CD14-positive monocyte (primary cell): Measurements from ENCODE around the gene POLG. TPM values are rescaled to one million over a fixed set of nuclear protein-coding genes. Genes with fewer than 3 reads are reported as not detected.
A peak's percentile ranks its signal among the peaks of the same experiment; 100 is the strongest.

ENCODE experiments used
- DNase-seq, 3 donors: peaks; one replicate each; pipeline ENCODE4 v3.0.0-alpha.2; 2011 to 2022
- H2AFZ ChIP-seq: 2 replicates; pipeline ENCODE4 v1.6.0; 2012; ENCODE audit warnings: mild to moderate bottlenecking, low read depth, low read length, inconsistent platforms; ENCODE audit not compliant: insufficient read depth, poor library complexity, severe bottlenecking
- H3K27ac ChIP-seq, 2 donors: 1 replicate in 1 of 2; 2 replicates in 1 of 2; pipeline ENCODE4 v1.5.1; 2012 to 2013; ENCODE audit warnings: low read length in 2 of 2, control low read depth in 1 of 2, inconsistent platforms in 1 of 2, low read depth in 1 of 2, mild to moderate bottlenecking in 1 of 2
- H3K27me3 ChIP-seq, 2 donors: one replicate each; pipeline versions ENCODE4 v1.6.0 to v1.6.1; 2011 to 2013; ENCODE audit warnings: low read length in 2 of 2; ENCODE audit not compliant: control insufficient read depth in 2 of 2, insufficient read depth in 2 of 2
- H3K36me3 ChIP-seq, 2 donors: replicated peaks in 1 of 2; 1 replicate in 1 of 2; 2 replicates in 1 of 2; pipeline versions ENCODE4 v1.5.1 to v1.6.1; 2012 to 2013; ENCODE audit warnings: low read length in 2 of 2, control low read depth in 1 of 2, inconsistent platforms in 1 of 2, mild to moderate bottlenecking in 1 of 2; ENCODE audit not compliant: insufficient read depth in 2 of 2, control insufficient read depth in 1 of 2
- H3K4me1 ChIP-seq, 2 donors: 1 replicate in 1 of 2; 2 replicates in 1 of 2; pipeline versions ENCODE4 v1.5.1 to v1.6.1; 2012 to 2013; ENCODE audit warnings: low read length in 2 of 2, control low read depth in 1 of 2, inconsistent platforms in 1 of 2, mild to moderate bottlenecking in 1 of 2, moderate library complexity in 1 of 2; ENCODE audit not compliant: insufficient read depth in 2 of 2, control insufficient read depth in 1 of 2
- H3K4me2 ChIP-seq: replicated peaks from 2 replicates; pipeline ENCODE3; 2012; ENCODE audit warnings: low read length, moderate library complexity, mild to moderate bottlenecking; ENCODE audit not compliant: poor library complexity, severe bottlenecking; ENCODE audit errors: extremely low read depth
- H3K4me3 ChIP-seq, 3 experiments: fragments of 200-600 bp in 1 of 3; sonication (generic) in 1 of 3; replicated peaks in 1 of 3; 1 replicate in 2 of 3; 2 replicates in 1 of 3; pipeline ENCODE4 v1.5.1; 2011 to 2013; ENCODE audit warnings: low read length in 3 of 3, mild to moderate bottlenecking in 3 of 3, control low read depth in 2 of 3, low read depth in 2 of 3, inconsistent platforms in 1 of 3, moderate library complexity in 1 of 3
- H3K79me2 ChIP-seq: 2 replicates; pipeline ENCODE4 v1.6.0; 2012; ENCODE audit warnings: mild to moderate bottlenecking, control low read depth, inconsistent platforms, low read length, moderate library complexity; ENCODE audit not compliant: insufficient read depth
- H3K9ac ChIP-seq: 2 replicates; pipeline ENCODE4 v1.6.0; 2017; ENCODE audit warnings: low read length, mild to moderate bottlenecking; ENCODE audit not compliant: insufficient read depth, poor library complexity, severe bottlenecking
- H3K9me3 ChIP-seq, 2 donors: replicated peaks in 1 of 2; 1 replicate in 1 of 2; 2 replicates in 1 of 2; pipeline versions ENCODE4 v1.5.1 to v1.6.1; 2012 to 2013; ENCODE audit warnings: low read length in 2 of 2, control low read depth in 1 of 2; ENCODE audit not compliant: control insufficient read depth in 1 of 2, insufficient read depth in 1 of 2
- H4K20me1 ChIP-seq: 2 replicates; pipeline ENCODE4 v1.6.0; 2012; ENCODE audit warnings: mild to moderate bottlenecking, low read length, control low read depth, moderate library complexity; ENCODE audit not compliant: insufficient read depth
- H3K27ac Mint-ChIP-seq, 7 donors: one replicate each; pipeline ENCODE4 v1.8.0; 2020; ENCODE audit warnings: mild to moderate bottlenecking in 7 of 7, mixed read lengths in 7 of 7, moderate library complexity in 6 of 7, inconsistent platforms in 2 of 7
- H3K27me3 Mint-ChIP-seq, 3 donors: one replicate each; pipeline ENCODE4 v1.8.0; 2021 to 2022; ENCODE audit warnings: low read depth in 3 of 3, mild to moderate bottlenecking in 3 of 3, mixed read lengths in 3 of 3, moderate library complexity in 3 of 3, inconsistent platforms in 1 of 3
- H3K36me3 Mint-ChIP-seq, 2 donors: one replicate each; pipeline ENCODE4 v1.8.0; 2020; ENCODE audit warnings: mixed read lengths in 2 of 2, inconsistent platforms in 1 of 2, mild to moderate bottlenecking in 1 of 2
- H3K4me1 Mint-ChIP-seq: one replicate; pipeline ENCODE4 v1.8.0; 2020; ENCODE audit warnings: mild to moderate bottlenecking, mixed read lengths
- H3K4me3 Mint-ChIP-seq, 2 donors: one replicate each; pipeline ENCODE4 v1.8.0; 2020; ENCODE audit warnings: mild to moderate bottlenecking in 2 of 2, mixed read lengths in 2 of 2, moderate library complexity in 1 of 2
- H3K9me3 Mint-ChIP-seq, 7 donors: one replicate each; pipeline ENCODE4 v1.8.0; 2020 to 2022; ENCODE audit warnings: mixed read lengths in 7 of 7, mild to moderate bottlenecking in 6 of 7, moderate library complexity in 6 of 7, inconsistent platforms in 2 of 7
- WGBS: methylation state at CpG from one replicate; pipeline ENCODE4 v1.1.5; 2013; ENCODE audit warnings: missing lambda C conversion rate; ENCODE audit not compliant: insufficient coverage; 5-methylcytosine and 5-hydroxymethylcytosine counted together
- intact Hi-C, 2 donors: fragments of 100-400 bp; cut with micrococcal nuclease; formaldehyde crosslinking; loops; one replicate each; pipeline versions ENCODE4 v1.15.0 to v1.15.1; 2023
- polyA plus RNA-seq, 3 donors: library from polyadenylated mRNA; depleted of rRNA in 1 of 3; unstranded in 2 of 3; stranded (reverse) in 1 of 3; fragments of 300-500 nt in 2 of 3; fragments of >200 nt in 1 of 3; fragmentation: Illumina TruSeq in 2 of 3; gene quantifications; 1 replicate in 2 of 3; 2 replicates in 1 of 3; pipeline ENCODE4 v1.2.3, GENCODE V29; 2012 to 2021
- TF ChIP-seq, protein P1 (sequence below): fragments of 200-600 bp; IDR thresholded peaks from one replicate; pipeline ENCODE4 v1.8.0; 2022; ENCODE audit warnings: antibody characterized with exemption, mild to moderate bottlenecking

Gene POLG
- polyA plus RNA-seq, 3 donors: 19.2 to 66.7 (median 21.6) TPM

DNA sequence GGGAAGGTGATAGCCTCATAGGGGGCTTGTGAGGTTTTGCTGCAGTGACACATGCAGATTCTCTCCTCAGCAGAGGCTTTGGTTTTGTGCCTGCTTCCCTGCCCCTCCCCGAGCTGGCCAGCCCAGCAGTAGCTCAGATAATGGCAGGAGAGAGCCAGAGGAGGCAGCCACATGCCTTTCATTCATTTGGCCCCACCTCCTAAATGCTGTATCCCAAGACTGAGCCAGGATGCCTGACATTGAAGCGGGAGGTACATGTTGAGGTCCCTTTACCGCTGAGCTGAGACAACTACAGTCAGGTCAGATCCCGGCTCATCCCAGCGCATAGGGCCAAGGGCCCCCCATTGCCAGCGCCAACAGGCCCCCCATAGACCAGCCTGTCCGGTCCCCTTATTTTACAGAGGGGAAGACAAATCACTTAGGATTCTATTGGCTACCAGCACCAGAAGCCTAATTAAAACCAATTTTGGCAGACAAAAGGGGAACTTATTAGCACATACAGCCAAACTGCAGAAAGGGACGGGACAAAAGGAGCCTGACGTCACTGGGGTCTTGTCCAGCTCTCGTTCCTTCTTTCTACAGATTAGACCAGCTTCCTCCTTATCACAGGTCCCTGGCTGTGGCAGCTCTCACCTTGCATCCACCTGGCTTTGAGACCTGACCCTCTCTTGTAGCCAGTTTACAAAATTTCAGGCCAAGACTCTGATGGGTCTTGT, 12.1 kb upstream of the POLG start:
- Histone ChIP-seq H2AFZ (no peak overlapping the region), H3K4me2 (no peak overlapping the region), H3K9me3 (no peaks in the 10 kb centered on the region), H4K20me1 (no peaks in the 10 kb centered on the region), H3K36me3 (no peaks in the 10 kb centered on the region), H3K27me3 (peaks cover 0 to 11% of the 10 kb centered on the region in 2 donors), H3K79me2 (no peaks in the 10 kb centered on the region), H3K4me1 (peaks cover 0 to 6% of the 10 kb centered on the region in 2 donors), H3K4me3 (no peak overlapping the region), H3K9ac (no peak overlapping the region), H3K27ac (no peak overlapping the region)
- intact Hi-C loops: no loop called here
- TF ChIP-seq, protein P1, sequence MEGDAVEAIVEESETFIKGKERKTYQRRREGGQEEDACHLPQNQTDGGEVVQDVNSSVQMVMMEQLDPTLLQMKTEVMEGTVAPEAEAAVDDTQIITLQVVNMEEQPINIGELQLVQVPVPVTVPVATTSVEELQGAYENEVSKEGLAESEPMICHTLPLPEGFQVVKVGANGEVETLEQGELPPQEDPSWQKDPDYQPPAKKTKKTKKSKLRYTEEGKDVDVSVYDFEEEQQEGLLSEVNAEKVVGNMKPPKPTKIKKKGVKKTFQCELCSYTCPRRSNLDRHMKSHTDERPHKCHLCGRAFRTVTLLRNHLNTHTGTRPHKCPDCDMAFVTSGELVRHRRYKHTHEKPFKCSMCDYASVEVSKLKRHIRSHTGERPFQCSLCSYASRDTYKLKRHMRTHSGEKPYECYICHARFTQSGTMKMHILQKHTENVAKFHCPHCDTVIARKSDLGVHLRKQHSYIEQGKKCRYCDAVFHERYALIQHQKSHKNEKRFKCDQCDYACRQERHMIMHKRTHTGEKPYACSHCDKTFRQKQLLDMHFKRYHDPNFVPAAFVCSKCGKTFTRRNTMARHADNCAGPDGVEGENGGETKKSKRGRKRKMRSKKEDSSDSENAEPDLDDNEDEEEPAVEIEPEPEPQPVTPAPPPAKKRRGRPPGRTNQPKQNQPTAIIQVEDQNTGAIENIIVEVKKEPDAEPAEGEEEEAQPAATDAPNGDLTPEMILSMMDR: no peak
- H3K4me3 Mint-ChIP-seq: no peak overlapping the region
- no peaks in the 10 kb centered on the region for H3K36me3 Mint-ChIP-seq
- H3K4me1 Mint-ChIP-seq: peaks cover 2% of the 10 kb centered on the region
- no peak overlapping the region for H3K27ac Mint-ChIP-seq
- peaks cover 15 to 42% (median 19%) of the 10 kb centered on the region in 3 donors for H3K27me3 Mint-ChIP-seq
- H3K9me3 Mint-ChIP-seq: peaks cover 0 to 3% (median 0%) of the 10 kb centered on the region in 7 donors
- peak in 2 of 3 donors; percentile 38 to 52 for DNase-seq
- 39% methylated on average over 4 of the region's 10 CpGs for WGBS

DNA sequence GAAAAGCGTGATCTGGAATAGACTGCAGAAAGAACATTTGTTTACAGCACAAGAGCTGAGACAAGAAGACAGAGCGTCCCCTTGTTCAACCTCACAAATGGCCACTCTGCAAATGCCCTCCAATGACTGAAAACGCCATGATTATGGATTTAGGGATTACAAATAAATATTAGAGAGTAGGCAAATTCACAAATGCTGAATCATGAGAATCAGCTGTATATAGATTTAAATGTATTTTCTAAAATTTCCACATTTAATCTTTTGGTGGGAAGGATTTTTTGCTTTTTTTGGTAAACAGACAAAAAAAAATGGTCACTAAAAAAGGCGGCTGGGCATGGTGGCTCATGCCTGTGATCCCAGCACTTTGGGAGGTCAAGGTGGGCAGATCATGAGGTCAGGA, 10.6 kb upstream of the POLG start:
- peak overlapping the region in 1 of 2 donors; percentile 16 for H3K4me3 Mint-ChIP-seq
- peaks cover 0 to 12% of the 10 kb centered on the region in 2 donors for H3K27me3 ChIP-seq
- no peak for DNase-seq
- WGBS: no CpG with 5 or more reads among the region's 4 CpGs
- no peak overlapping the region for H2AFZ ChIP-seq
- H3K9ac ChIP-seq: no peak overlapping the region
- peaks cover 14 to 42% (median 21%) of the 10 kb centered on the region in 3 donors for H3K27me3 Mint-ChIP-seq
- H4K20me1 ChIP-seq: no peaks in the 10 kb centered on the region
- intact Hi-C loops: no loop called here
- peaks cover 0 to 3% (median 0%) of the 10 kb centered on the region in 7 donors for H3K9me3 Mint-ChIP-seq
- H3K36me3 ChIP-seq: no peaks in the 10 kb centered on the region
- H3K36me3 Mint-ChIP-seq: no peaks in the 10 kb centered on the region
- H3K4me3 ChIP-seq: no peak overlapping the region
- TF ChIP-seq, protein P1: no peak
- H3K27ac Mint-ChIP-seq: no peak overlapping the region
- H3K27ac ChIP-seq: no peak overlapping the region
- peaks cover 2% of the 10 kb centered on the region for H3K4me1 Mint-ChIP-seq
- peaks cover 0 to 6% of the 10 kb centered on the region in 2 donors for H3K4me1 ChIP-seq
- no peaks in the 10 kb centered on the region for H3K79me2 ChIP-seq
- H3K4me2 ChIP-seq: no peak overlapping the region
- no peaks in the 10 kb centered on the region for H3K9me3 ChIP-seq
